HG03066 (cell line): ENCODE measurements around the gene AQP12B.

Experiments used
- ATAC-seq: cut with Tn5 transposase; IDR thresholded peaks from one replicate; pipeline ENCODE4 v1.9.1; 2021; ENCODE audit warnings: low read depth; ENCODE audit not compliant: unreplicated experiment

The AQP12B gene

GRCh38 chr2:240637116-240637900 lies 45.4 kb downstream of the AQP12B start:
- no peak for ATAC-seq

- ATAC-seq = no peak
Measured at GRCh38 chr2:240636563-240637115, 46.0 kb downstream of the AQP12B start.

- no peak for ATAC-seq
Measured at GRCh38 chr2:240635998-240636547, 46.6 kb downstream of the AQP12B start.

GRCh38 chr2:240635121-240635997 lies 47.3 kb downstream of the AQP12B start:
- no peak for ATAC-seq

GRCh38 chr2:240632306-240632721 lies 50.4 kb downstream of the AQP12B start:
- no peak for ATAC-seq

- no peak for ATAC-seq
Measured at GRCh38 chr2:240631548-240632305, 51.0 kb downstream of the AQP12B start.

GRCh38 chr2:240630771-240631547 lies 51.7 kb downstream of the AQP12B start:
- ATAC-seq = no peak

- ATAC-seq = no peak
Measured at GRCh38 chr2:240629968-240630770, 52.5 kb downstream of the AQP12B start.

- no peak for ATAC-seq
Measured at GRCh38 chr2:240629619-240629967, 53.1 kb downstream of the AQP12B start.

- ATAC-seq = no peak
Measured at GRCh38 chr2:240628808-240629618, 53.7 kb downstream of the AQP12B start.

- no peak for ATAC-seq
Measured at GRCh38 chr2:240628507-240628807, 54.2 kb downstream of the AQP12B start.

- no peak for ATAC-seq
Measured at GRCh38 chr2:240627736-240628506, 54.8 kb downstream of the AQP12B start.

- ATAC-seq = no peak
Measured at GRCh38 chr2:240626531-240627300, 56.0 kb downstream of the AQP12B start.
